Fibroblast of pulmonary artery (primary cell): ENCODE measurements around the gene ASF1B.

Experiments
- DNase-seq: peaks from one replicate; pipeline ENCODE4 v3.0.0-alpha.2; 2010; ENCODE audit warnings: low read depth
- H3K4me3 ChIP-seq: replicated peaks from 2 replicates; pipeline ENCODE4 v1.5.1; 2011; ENCODE audit warnings: low read depth, mild to moderate bottlenecking, control low read depth, low read length, moderate library complexity
- CTCF ChIP-seq: IDR thresholded peaks from 2 replicates; pipeline ENCODE4 v1.5.1; 2011; ENCODE audit warnings: mild to moderate bottlenecking, control low read depth, low read length, inconsistent platforms; ENCODE audit errors: missing control alignments

Gene ASF1B

DNA sequence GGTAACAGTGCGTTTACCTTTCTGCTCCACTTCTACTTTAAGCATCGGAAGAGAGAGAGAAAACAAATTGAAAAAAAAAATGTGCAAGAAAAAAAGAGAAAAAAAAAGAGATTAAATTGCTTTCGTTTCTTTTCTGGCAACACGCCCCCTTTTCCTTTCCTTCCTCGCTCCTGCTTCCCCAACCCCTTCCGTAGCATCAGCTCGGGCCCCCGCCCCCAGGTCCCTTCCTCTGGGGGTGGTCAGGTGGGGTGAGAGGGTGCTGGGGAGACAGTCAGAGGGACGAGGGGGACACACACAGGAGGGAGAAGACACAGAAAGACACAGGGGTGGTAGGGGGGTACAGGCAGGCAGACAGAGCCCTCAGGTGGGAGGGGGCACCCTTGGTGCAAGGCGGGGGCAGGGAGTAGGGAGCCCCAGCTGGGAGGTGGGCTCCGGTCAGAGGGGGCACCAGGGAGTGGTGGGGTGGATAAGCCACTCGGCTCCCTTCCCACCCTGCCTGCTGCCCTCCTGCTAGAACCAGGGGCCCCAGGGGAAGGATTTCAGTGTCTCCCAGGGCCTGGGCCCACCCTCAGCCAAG, 30.7 kb upstream of the ASF1B start:
- no peak overlapping the region for H3K4me3 ChIP-seq
- no peak for TF ChIP-seq CTCF
- DNase-seq: no peak

- no peak overlapping the region for H3K4me3 ChIP-seq
- TF ChIP-seq CTCF: no peak
- no peak for DNase-seq
Measured at GRCh38 chr19:14165990-14166830, 29.8 kb upstream of the ASF1B start.

GRCh38 chr19:14164724-14165493, 28.5 kb upstream of the ASF1B start:
- no peak overlapping the region for H3K4me3 ChIP-seq
- TF ChIP-seq CTCF: no peak
- no peak for DNase-seq

DNA sequence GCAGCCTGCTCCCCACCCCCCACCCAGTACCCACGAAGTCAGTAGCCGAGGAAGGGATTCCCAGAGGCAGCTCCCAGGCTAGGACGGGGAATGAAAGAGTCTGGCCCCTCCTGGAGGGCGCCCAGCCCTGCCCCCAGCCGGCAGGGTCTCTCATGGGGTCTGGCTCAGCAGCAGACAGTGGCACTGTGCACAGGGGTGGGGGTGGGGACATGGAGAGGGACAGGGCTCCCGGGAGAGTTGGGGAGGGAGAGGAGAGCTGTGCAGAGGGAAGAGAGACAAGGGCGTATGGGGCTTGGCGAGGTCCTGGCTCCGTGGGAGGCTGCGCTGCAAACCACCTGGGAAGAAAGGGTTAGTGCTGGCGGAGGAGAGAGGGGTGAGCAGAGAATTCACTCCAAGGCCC, 27.7 kb upstream of the ASF1B start:
- H3K4me3 ChIP-seq: no peak overlapping the region
- no peak for DNase-seq
- no peak for TF ChIP-seq CTCF

DNA sequence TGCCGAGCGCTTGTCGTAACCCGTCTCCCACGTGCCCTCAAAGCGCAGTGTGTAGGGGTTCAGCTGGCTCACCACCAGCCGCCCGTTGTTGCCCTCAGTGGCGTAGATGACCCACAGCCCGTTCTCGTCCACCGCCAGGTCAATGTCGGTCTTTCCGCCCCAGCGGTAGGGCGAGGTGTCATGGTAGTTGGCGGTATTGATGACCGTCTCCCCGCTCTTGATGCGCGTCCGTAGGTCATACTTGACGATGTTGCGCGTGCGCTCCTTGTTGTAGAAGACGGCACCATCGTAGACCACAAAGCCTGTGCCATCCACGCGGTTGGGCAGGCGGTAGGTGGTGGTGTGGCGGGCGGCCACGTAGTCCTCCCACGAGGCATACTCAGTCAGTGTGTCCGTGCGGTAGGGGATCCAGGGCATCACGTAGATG, 26.5 kb upstream of the ASF1B start:
- H3K4me3 ChIP-seq: no peak overlapping the region
- no peak for DNase-seq
- no peak for TF ChIP-seq CTCF

DNA sequence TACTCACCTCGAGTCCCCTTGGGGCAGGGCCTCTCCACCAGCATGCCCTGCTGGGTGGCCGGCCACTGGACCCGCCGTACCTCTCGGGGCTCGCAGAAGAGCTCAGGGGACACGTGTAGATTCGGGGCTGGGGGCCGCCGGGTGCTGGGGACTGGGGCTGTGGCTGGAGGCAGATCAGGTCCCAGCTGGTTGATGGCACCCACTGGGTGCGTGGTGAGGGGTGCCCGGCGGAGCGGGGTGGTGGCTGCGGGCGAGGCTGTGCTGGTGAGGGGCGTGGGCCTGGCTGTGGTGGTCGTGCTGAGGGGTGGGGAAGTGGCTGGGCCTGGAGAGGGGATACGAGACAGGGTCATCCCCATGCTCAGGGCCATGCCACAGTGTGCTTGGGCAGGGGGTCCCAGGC, 24.9 kb upstream of the ASF1B start:
- H3K4me3 ChIP-seq: no peak overlapping the region
- TF ChIP-seq CTCF: no peak

More for the DNA sequence above, 24.9 kb upstream of the ASF1B start:
- no peak for DNase-seq
